Tibial nerve (tissue), 4 donors: Measurements from ENCODE around the gene ADK. TPM values are rescaled to one million over a fixed set of nuclear protein-coding genes. Genes with fewer than 3 reads are reported as not detected.

ENCODE experiments used
- DNase-seq, 2 donors: peaks; one replicate each; pipeline ENCODE4 v3.0.0-alpha.2; 2019; ENCODE audit warnings: low spot score in 2 of 2
- H3K27ac ChIP-seq, 4 donors: fragments of 200-600 bp; sonication (generic) in 3 of 4; one replicate each; pipeline ENCODE4 v1.5.1; 2017 to 2019; ENCODE audit warnings: mild to moderate bottlenecking in 1 of 4
- H3K27me3 ChIP-seq, 2 donors: fragments of 200-600 bp; sonication (generic) in 1 of 2; one replicate each; pipeline versions ENCODE4 v1.5.1 to v1.6.0; 2017 to 2019
- H3K36me3 ChIP-seq, 3 donors: fragments of 200-600 bp; sonication (generic); one replicate each; pipeline ENCODE4 v1.5.1; 2018 to 2019
- H3K4me1 ChIP-seq, 4 donors: fragments of 200-600 bp; sonication (generic) in 3 of 4; one replicate each; pipeline ENCODE4 v1.5.1; 2017 to 2019
- H3K4me3 ChIP-seq, 4 donors: fragments of 200-600 bp; sonication (generic) in 3 of 4; one replicate each; pipeline ENCODE4 v1.5.1; 2017 to 2019; ENCODE audit warnings: mild to moderate bottlenecking in 1 of 4, moderate library complexity in 1 of 4
- H3K9me3 ChIP-seq, 4 donors: fragments of 200-600 bp; sonication (generic) in 3 of 4; one replicate each; pipeline ENCODE4 v1.5.1; 2017 to 2019
- CTCF ChIP-seq, 5 experiments: fragments of 200-600 bp in 3 of 5; fragments of 450-650 bp in 2 of 5; sonication (generic) in 3 of 5; IDR thresholded peaks; one replicate each; pipeline ENCODE4 v1.5.1; 2016 to 2019; ENCODE audit warnings: antibody characterized with exemption in 5 of 5, mild to moderate bottlenecking in 3 of 5, moderate library complexity in 2 of 5
- EP300 ChIP-seq, 2 donors: sonication (generic); formaldehyde crosslinking; IDR thresholded peaks; one replicate each; pipeline ENCODE4 v1.6.1; 2017; ENCODE audit warnings: antibody characterized with exemption in 2 of 2, mild to moderate bottlenecking in 1 of 2
- POLR2A ChIP-seq, 2 donors: fragments of 450-650 bp; IDR thresholded peaks; one replicate each; pipeline ENCODE4 v1.6.1; 2017; ENCODE audit warnings: antibody characterized with exemption in 2 of 2, mild to moderate bottlenecking in 2 of 2, moderate library complexity in 2 of 2
- WGBS, 2 donors: methylation state at CpG; one replicate each; pipeline ENCODE4 v1.1.5; 2018; 5-methylcytosine and 5-hydroxymethylcytosine counted together
- total RNA-seq, 4 donors: library from RNA; depleted of rRNA; stranded (reverse); fragments of >200 nt; gene quantifications; one replicate each; pipeline ENCODE4 v1.1.0, GENCODE V29; 2016

The ADK gene
- total RNA-seq, 4 donors from 2014 or later, result 28.2 to 50.9 (median 34.0) TPM

- Histone ChIP-seq H3K4me3 (no peak overlapping the region), H3K4me1 (no peaks in the 10 kb centered on the region), H3K9me3 (peaks cover 0 to 6% (median 0%) of the 10 kb centered on the region in 4 donors), H3K36me3 (peaks cover 0 to 12% (median 0%) of the 10 kb centered on the region in 3 donors), H3K27me3 (no peaks in the 10 kb centered on the region), H3K27ac (no peak overlapping the region)
- no peak for TF ChIP-seq POLR2A (IDR thresholded peaks at IDR 0.05)
- TF ChIP-seq EP300 (IDR thresholded peaks at IDR 0.05), result no peak
- no peak for TF ChIP-seq CTCF (IDR thresholded peaks at IDR 0.05)
- no peak for DNase-seq
- 88 to 98% methylated on average over 3 of the region's 3 CpGs for WGBS, 2 donors
These were observed 179.6 kb downstream of the ADK start for GRCh38 chr10:74330646-74331045.

GRCh38 chr10:74332398-74332797 lies 181.4 kb downstream of the ADK start:
- TF ChIP-seq EP300 (IDR thresholded peaks at IDR 0.05), result no peak
- DNase-seq, result no peak
- Histone ChIP-seq H3K9me3 (peaks cover 0 to 6% (median 0%) of the 10 kb centered on the region in 4 donors), H3K4me3 (no peak overlapping the region), H3K27me3 (no peaks in the 10 kb centered on the region), H3K36me3 (peaks cover 0 to 12% (median 0%) of the 10 kb centered on the region in 3 donors), H3K4me1 (no peaks in the 10 kb centered on the region), H3K27ac (no peak overlapping the region)

- 71 to 77% methylated on average over 2 of the region's 2 CpGs for WGBS, 2 donors
These were observed 182.2 kb downstream of the ADK start for GRCh38 chr10:74333174-74333573.

GRCh38 chr10:74334221-74334620 lies 183.2 kb downstream of the ADK start:
- H3K4me3 ChIP-seq, result no peak overlapping the region
- H3K9me3 ChIP-seq, result peaks cover 0 to 6% (median 0%) of the 10 kb centered on the region in 4 donors
- DNase-seq, result no peak
- H3K36me3 ChIP-seq, result peaks cover 0 to 12% (median 0%) of the 10 kb centered on the region in 3 donors
- no peak for TF ChIP-seq CTCF (IDR thresholded peaks at IDR 0.05)
- TF ChIP-seq POLR2A (IDR thresholded peaks at IDR 0.05), result no peak
- no peak for TF ChIP-seq EP300 (IDR thresholded peaks at IDR 0.05)
- no peaks in the 10 kb centered on the region for H3K27me3 ChIP-seq
- H3K4me1 ChIP-seq, result no peaks in the 10 kb centered on the region
- H3K27ac ChIP-seq, result no peak overlapping the region

More at GRCh38 chr10:74333174-74333573, 182.2 kb downstream of the ADK start:
- Histone ChIP-seq H3K9me3 (peaks cover 0 to 6% (median 0%) of the 10 kb centered on the region in 4 donors), H3K36me3 (peaks cover 0 to 12% (median 0%) of the 10 kb centered on the region in 3 donors), H3K27me3 (no peaks in the 10 kb centered on the region), H3K4me1 (no peaks in the 10 kb centered on the region), H3K27ac (no peak overlapping the region), H3K4me3 (no peak overlapping the region)
- no peak for DNase-seq
- no peak for TF ChIP-seq EP300 (IDR thresholded peaks at IDR 0.05)
- TF ChIP-seq CTCF (IDR thresholded peaks at IDR 0.05), result no peak
- no peak for TF ChIP-seq POLR2A (IDR thresholded peaks at IDR 0.05)

- Histone ChIP-seq H3K4me3 (no peak overlapping the region), H3K27ac (no peak overlapping the region), H3K4me1 (no peaks in the 10 kb centered on the region), H3K9me3 (peaks cover 0 to 6% (median 0%) of the 10 kb centered on the region in 4 donors), H3K36me3 (peaks cover 0 to 6% (median 0%) of the 10 kb centered on the region in 3 donors), H3K27me3 (no peaks in the 10 kb centered on the region)
- TF ChIP-seq POLR2A (IDR thresholded peaks at IDR 0.05) (no peak), EP300 (IDR thresholded peaks at IDR 0.05) (no peak), CTCF (IDR thresholded peaks at IDR 0.05) (no peak)
- WGBS, 2 donors, result 67 to 91% methylated on average over 1 of the region's 1 CpG
- DNase-seq, result no peak
These were observed 184.5 kb downstream of the ADK start for GRCh38 chr10:74335501-74335900.
